ENCODE measurements around the gene PIBF1.
"Not testable (repeated sequence)": the region's sequence is repeated elsewhere in the genome, so short reads cannot be mapped to it uniquely, and the experiment has no call there.

The PIBF1 gene

DNA sequence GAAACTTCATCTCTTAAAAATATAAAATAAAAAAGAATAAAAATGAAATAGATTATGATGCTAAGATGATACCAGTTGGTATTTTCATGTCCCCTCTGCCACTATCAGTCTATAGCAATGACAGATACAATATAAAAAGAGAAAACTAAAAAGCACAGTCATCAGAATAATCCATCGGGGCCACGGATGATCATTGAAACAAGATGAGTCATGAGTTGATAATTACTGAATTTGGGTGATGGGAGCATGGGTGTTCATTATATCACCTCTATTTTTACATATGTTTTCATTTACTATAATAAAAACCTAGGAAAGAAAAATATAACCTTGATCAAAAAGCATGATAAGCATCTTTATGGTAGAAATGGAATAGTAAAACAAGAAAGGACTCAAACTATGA lies 41.1 kb downstream of the PIBF1 start:
- no peak for DNase-seq

DNA sequence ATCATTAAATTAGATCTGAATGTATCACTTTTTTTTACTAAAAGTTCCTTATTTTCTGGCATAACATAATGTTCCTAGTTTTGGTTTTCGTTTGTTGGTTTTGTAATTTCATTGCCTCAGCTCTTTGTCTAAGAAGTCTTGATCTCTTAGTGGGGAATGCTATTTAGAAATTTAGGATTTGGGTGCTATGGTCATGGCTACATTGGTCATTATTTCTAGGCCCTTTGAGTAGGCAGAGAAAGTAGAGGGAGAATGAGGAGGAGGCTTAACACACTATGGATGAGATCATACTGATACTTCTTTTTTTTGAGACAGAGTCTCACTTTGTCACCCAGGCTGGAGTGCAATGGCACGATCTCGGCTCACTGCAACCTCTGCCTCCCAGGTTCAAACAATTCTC lies 41.8 kb downstream of the PIBF1 start:
- no peak for DNase-seq

- no peak for DNase-seq
Observed at GRCh38 chr13:72834601-72835000, 52.7 kb downstream of the PIBF1 start.

DNA sequence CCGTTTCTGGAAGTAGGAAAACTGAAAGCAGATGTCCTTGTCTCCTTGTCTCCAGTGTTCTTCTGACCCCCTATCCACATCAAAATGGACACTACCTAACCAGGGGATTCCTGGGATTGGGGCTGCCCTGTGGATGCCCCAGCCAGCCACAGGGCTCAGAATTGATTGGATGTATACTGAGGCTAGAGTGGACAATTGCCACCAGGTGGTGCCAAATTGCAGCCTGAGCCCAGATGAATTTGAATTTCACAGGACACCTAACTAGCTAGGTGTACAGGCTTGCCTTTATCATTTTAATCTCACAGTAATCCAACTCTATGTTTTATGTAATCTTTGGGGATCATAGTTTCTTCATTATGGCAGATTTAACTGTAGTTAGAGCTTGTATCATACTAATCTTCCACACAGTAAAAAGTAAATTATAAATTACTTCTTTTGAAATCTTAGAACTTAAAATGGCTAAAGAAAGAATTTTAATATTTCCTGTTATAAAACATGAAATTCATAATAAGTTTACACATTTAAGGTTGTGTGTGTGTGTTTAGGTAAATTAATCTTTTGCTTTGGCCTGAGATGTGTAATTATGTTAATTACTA lies 58.0 kb downstream of the PIBF1 start:
- DNase-seq: no peak

GRCh38 chr13:72842991-72843390 lies 61.1 kb downstream of the PIBF1 start:
- DNase-seq: no peak

- not testable (repeated sequence) for DNase-seq
Observed at GRCh38 chr13:72845148-72845547, 63.2 kb downstream of the PIBF1 start.

DNA sequence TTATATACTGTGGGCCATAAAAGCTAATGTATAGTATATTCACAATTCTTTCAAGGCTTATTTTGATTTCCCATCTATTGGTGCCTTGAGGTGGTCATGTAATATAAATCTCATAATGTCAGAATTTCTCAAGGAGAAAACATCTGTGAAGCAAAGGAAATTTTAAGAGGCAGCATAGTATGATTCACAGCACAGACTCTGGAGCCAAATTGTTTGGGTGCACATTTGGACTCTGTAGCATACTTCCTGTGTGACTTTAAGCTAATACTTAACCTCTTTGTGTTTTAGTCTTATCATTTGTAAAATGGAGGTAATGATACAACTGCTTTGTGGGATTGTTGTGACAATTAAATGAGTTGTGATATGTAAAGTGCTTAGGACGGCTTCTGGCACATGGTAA lies 67.6 kb downstream of the PIBF1 start:
- DNase-seq: no peak

DNA sequence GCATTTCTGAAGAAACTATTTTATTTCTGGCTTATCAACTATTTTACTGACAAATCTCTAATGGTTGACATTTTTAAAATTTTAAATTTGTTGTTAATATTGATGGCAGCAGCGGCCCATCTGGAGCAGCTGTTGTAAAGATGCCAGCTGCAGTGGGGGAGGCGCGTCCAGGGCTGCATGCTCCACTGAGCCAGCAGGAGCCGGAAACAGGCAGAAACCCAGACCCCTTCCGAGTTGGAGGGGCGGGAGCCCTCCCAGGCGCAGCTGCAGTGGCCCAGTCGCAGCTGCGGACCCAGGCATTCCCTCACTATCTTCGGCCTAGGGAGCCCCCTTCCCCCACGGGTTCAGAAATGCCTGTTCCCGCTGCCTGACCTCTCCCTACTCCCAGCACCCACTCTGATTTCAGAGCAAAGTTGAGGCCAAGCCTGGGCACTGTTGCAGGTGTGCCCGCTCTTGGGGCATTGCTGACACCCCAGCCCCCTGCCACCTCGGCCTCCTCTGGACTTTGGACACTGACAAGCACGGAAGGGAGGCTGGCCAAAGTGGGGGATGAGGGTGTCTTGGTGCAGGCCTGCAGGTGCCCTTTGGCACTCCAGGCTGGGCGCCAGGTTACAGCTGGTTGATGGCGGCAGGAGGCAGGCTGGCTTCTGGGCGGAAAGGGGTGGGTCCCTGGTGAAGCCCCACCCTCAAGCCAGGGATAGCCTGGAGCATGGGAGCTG lies 69.2 kb downstream of the PIBF1 start:
- DNase-seq: no peak

DNA sequence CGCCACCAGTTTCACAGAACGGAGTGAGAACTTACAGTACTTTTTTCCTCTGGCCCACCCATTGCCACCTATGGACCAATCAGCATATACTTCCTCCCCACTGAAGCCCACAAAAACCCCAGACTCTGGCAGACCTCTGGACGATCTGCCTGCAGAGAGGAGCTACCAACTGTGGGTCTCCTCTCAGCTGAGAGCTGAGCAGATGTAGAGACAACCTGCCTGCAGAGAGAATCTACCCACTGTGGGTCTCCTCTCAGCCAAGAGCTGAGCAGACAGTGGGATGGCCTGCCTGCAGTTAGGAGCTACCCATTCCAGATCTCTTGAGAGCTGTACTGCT lies 69.7 kb downstream of the PIBF1 start:
- DNase-seq: no peak

DNA sequence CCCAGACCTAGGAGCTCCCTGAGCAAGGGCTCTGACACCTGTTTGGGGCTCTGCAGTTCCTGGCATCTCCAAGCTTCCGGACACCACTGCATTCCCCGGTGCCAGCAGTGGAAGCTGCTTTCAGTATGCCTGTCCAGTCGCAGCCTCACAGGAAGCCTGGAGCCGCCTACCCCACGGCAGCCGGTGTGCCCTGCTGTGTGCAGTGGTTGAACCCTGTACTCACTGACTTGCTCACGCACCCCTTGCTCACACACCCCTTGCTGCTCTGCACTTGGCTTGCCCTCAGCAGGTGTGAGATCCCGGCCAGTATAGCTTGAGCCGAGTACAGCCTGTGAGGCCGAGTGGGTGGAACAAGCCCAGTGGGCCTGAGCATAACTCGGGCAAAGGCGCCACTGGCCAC lies 70.3 kb downstream of the PIBF1 start:
- no peak for DNase-seq

GRCh38 chr13:72853000-72853399 lies 71.1 kb downstream of the PIBF1 start:
- no peak for DNase-seq

DNA sequence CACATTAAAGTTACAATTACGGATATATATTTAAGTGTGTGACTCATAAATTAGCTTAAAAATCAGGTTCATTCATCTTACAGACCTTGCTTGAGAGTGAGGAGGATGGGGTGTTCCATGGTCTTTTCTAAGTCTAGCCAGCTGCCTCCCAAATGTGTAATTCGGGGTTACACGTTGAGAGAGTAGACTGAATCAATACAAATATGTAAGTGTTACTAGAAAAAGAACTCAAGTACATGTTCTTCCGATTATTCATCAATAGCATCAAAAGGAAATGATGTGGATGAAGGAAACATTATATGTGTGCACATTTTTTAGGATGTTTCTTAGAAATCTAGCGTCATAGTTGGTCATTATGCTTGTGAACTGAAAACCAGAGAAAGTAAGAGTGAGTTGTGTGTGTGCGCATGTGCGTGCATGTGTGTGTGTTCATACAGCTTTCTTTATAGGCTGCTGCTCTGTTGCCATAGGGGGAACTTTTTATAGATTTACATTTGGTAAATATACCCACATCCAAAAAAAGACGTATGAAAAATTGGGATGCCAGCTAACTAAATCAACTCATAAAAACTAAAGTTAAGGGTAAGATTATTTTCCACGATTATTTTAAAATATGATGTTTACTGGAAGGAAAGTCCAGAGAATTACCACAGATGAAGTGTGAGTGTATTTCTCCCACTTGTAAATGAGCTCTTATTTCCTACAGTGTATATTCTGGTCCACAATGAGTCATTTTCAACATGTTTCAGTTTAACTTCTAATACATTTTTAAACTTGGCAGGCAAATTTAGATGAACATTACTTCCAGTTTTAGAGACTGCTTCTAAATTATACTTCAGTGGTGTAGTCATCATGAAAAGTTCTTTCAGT lies 82.4 kb downstream of the PIBF1 start:
- no peak for DNase-seq

GRCh38 chr13:72868229-72868628 lies 86.3 kb downstream of the PIBF1 start:
- no peak for DNase-seq

DNA sequence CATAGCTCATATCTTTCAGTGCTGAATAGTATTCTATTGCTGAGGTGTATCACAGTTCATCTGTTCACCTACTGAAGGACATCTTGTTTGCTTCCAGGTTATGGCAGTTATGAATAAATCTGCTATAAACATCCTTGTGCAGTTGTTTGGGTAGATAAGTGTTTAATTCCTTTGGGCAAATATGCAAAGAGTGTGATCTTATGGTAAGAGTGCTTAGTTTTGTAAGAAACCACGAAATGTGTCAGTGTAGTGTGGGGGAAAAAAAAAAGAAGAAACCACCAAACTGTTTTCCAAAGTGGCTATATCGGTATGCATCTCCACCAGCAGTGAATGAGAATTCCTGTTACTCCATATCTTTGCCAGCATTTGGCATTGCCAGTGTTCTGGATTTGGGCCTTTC lies 93.3 kb downstream of the PIBF1 start:
- DNase-seq: no peak

GRCh38 chr13:72884101-72884500 lies 102.2 kb downstream of the PIBF1 start:
- no peak for DNase-seq

GRCh38 chr13:72886272-72887067 lies 104.5 kb downstream of the PIBF1 start:
- no peak for DNase-seq

DNA sequence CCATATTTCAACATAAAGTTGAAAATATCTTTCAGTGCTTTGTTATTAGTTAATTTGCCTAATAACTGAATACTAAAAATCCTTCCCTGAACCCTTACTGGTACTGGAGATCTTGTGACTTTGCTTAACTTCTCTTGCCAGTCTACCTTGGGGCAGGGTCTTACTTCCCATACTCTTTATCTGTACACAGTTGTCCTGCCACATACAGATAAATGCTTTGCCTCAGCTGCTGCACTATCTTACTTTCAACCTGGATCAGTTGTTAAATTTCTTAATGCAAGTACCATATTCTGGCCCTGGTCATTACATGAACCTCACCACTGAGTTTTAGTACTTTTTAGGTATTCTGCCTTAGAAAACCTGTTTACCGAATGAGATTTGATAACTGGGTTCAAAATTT lies 107.6 kb downstream of the PIBF1 start:
- no peak for DNase-seq

- no peak for DNase-seq
Observed at GRCh38 chr13:72890546-72890945, 108.6 kb downstream of the PIBF1 start.

GRCh38 chr13:72891423-72891822 lies 109.5 kb downstream of the PIBF1 start:
- no peak for DNase-seq

- no peak for DNase-seq
Observed at GRCh38 chr13:72896869-72897268, 114.9 kb downstream of the PIBF1 start.

DNA sequence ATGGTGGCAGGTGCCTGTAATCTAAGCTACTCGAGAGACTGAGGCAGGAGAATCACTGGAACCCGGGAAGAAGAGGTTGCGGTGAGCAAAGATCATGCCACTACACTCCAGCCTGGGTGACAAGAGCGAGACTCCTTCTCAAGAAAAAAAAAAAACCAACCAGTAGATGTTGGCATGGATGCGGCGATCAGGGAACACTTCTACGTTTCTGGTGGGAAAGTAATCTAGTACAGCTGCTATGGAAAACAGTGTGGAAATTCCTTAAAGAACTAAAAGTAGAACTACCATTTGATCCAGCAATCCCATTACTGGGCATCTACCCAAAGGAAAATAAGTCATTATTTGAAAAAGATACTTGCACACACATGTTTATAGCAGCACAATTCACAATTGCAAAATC lies 119.6 kb downstream of the PIBF1 start:
- not testable (repeated sequence) for DNase-seq

DNA sequence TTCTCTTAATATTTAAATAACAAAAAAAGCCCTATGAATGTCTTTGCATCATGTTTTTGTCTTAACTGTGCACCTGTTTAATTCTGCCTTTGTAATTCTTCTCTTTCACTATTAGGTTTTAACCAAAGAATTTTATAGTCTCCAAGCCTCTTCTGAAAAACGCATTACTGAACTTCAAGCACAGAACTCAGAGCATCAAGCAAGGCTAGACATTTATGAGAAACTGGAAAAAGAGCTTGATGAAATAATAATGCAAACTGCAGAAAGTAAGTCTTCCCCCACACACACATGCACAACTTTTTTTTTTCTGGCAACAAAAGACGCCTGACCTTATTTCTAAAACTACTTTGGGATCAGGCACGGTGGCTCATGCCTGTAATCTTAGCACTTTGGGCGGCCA lies 126.5 kb downstream of the PIBF1 start:
- no peak for DNase-seq

GRCh38 chr13:72911981-72912380 lies 130.0 kb downstream of the PIBF1 start:
- no peak for DNase-seq
